Spinal cord (tissue), 10 donors: ENCODE data around the gene TBL1XR1. TPM values are rescaled to one million over a fixed set of nuclear protein-coding genes. Genes with fewer than 3 reads are reported as not detected.

Source experiments
- DNase-seq, 6 donors: peaks; one replicate each; pipeline versions ENCODE4 v3.0.0 to v3.0.0-alpha.2; 2013 to 2015; ENCODE audit warnings: low spot score in 6 of 6, low read depth in 4 of 6
- H3K27ac ChIP-seq: one replicate; pipeline ENCODE4 v1.5.1; 2013; ENCODE audit warnings: low read depth, low read length, control low read depth
- H3K27me3 ChIP-seq: one replicate; pipeline ENCODE4 v1.6.1; 2013; ENCODE audit warnings: low read length; ENCODE audit not compliant: control insufficient read depth, insufficient read depth
- H3K36me3 ChIP-seq: one replicate; pipeline ENCODE4 v1.6.1; 2013; ENCODE audit warnings: low read length; ENCODE audit not compliant: control insufficient read depth, insufficient read depth
- H3K4me1 ChIP-seq: one replicate; pipeline ENCODE4 v1.6.1; 2013; ENCODE audit warnings: low read length; ENCODE audit not compliant: control insufficient read depth, insufficient read depth
- H3K4me3 ChIP-seq: one replicate; pipeline ENCODE4 v1.5.1; 2013; ENCODE audit warnings: low read depth, low read length, control low read depth
- H3K9me3 ChIP-seq: one replicate; pipeline ENCODE4 v1.6.1; 2013; ENCODE audit warnings: low read length; ENCODE audit not compliant: control insufficient read depth, insufficient read depth
- WGBS: methylation state at CpG from one replicate; pipeline ENCODE4 v1.1.5; 2013; ENCODE audit warnings: missing lambda C conversion rate; ENCODE audit not compliant: insufficient coverage; 5-methylcytosine and 5-hydroxymethylcytosine counted together
- polyA plus RNA-seq, 2 donors: library from polyadenylated mRNA; unstranded; fragments of 120-200 nt; gene quantifications; one replicate each; pipeline ENCODE4 v1.2.1, GENCODE V29; 2013; ENCODE audit not compliant: insufficient read length in 2 of 2
- total RNA-seq, 2 donors: library from RNA; depleted of rRNA in 1 of 2; stranded (reverse); fragments of 120-200 nt in 1 of 2; fragments of >200 nt in 1 of 2; gene quantifications; one replicate each; pipeline versions ENCODE4 v1.2.3 to v1.2.4, GENCODE V29; 2013 to 2014
- donor health status: healthy.

Gene TBL1XR1
- total and polyA plus RNA-seq, 4 donors: 81.6 to 193 (median 110) TPM

GRCh38 chr3:177124882-177125281 lies 72.4 kb downstream of the TBL1XR1 start:
- Histone ChIP-seq H3K9me3 (no peaks in the 10 kb centered on the region), H3K4me3 (no peak overlapping the region), H3K4me1 (no peaks in the 10 kb centered on the region), H3K36me3 (no peaks in the 10 kb centered on the region), H3K27ac (no peak overlapping the region), H3K27me3 (no peaks in the 10 kb centered on the region)
- DNase-seq: no peak
- no CpG with 5 or more reads among the region's 1 CpG for WGBS

- H3K4me3 ChIP-seq: no peak overlapping the region
- H3K27ac ChIP-seq: no peak overlapping the region
- DNase-seq: no peak
- no peaks in the 10 kb centered on the region for H3K27me3 ChIP-seq
- no peaks in the 10 kb centered on the region for H3K4me1 ChIP-seq
- no peaks in the 10 kb centered on the region for H3K36me3 ChIP-seq
- WGBS: no CpG with 5 or more reads among the region's 2 CpGs
- H3K9me3 ChIP-seq: no peaks in the 10 kb centered on the region
Observed at GRCh38 chr3:177123822-177124221, 73.5 kb downstream of the TBL1XR1 start.

- H3K27ac ChIP-seq: no peak overlapping the region
- H3K4me1 ChIP-seq: no peaks in the 10 kb centered on the region
- WGBS: 70% methylated on average over 1 of the region's 4 CpGs
- H3K9me3 ChIP-seq: no peaks in the 10 kb centered on the region
- no peaks in the 10 kb centered on the region for H3K27me3 ChIP-seq
- H3K4me3 ChIP-seq: no peak overlapping the region
- no peaks in the 10 kb centered on the region for H3K36me3 ChIP-seq
- DNase-seq: no peak
Observed at GRCh38 chr3:177122183-177122856, 75.0 kb downstream of the TBL1XR1 start.

- H3K4me1 ChIP-seq: no peaks in the 10 kb centered on the region
- 100% methylated on average over 2 of the region's 3 CpGs for WGBS
- H3K36me3 ChIP-seq: no peaks in the 10 kb centered on the region
- no peak overlapping the region for H3K27ac ChIP-seq
- H3K4me3 ChIP-seq: no peak overlapping the region
- no peak for DNase-seq
- no peaks in the 10 kb centered on the region for H3K27me3 ChIP-seq
- H3K9me3 ChIP-seq: no peaks in the 10 kb centered on the region
Observed at GRCh38 chr3:177119829-177120228, 77.5 kb downstream of the TBL1XR1 start.

GRCh38 chr3:177114253-177114652 lies 83.0 kb downstream of the TBL1XR1 start:
- no peaks in the 10 kb centered on the region for H3K27me3 ChIP-seq
- no peaks in the 10 kb centered on the region for H3K4me1 ChIP-seq
- DNase-seq: no peak
- H3K9me3 ChIP-seq: no peaks in the 10 kb centered on the region
- H3K4me3 ChIP-seq: no peak overlapping the region
- H3K36me3 ChIP-seq: no peaks in the 10 kb centered on the region
- no peak overlapping the region for H3K27ac ChIP-seq
- WGBS: 100% methylated on average over 1 of the region's 3 CpGs

- Histone ChIP-seq H3K9me3 (no peaks in the 10 kb centered on the region), H3K4me3 (no peak overlapping the region), H3K27ac (no peak overlapping the region), H3K4me1 (no peaks in the 10 kb centered on the region), H3K27me3 (no peaks in the 10 kb centered on the region), H3K36me3 (no peaks in the 10 kb centered on the region)
- DNase-seq: no peak
- 100% methylated on average over 2 of the region's 4 CpGs for WGBS
Observed at GRCh38 chr3:177111541-177111949, 85.7 kb downstream of the TBL1XR1 start.

- H3K9me3 ChIP-seq: no peaks in the 10 kb centered on the region
- no CpG with 5 or more reads among the region's 3 CpGs for WGBS
- no peak overlapping the region for H3K4me3 ChIP-seq
- H3K4me1 ChIP-seq: no peaks in the 10 kb centered on the region
- H3K27ac ChIP-seq: no peak overlapping the region
- DNase-seq: no peak
- no peaks in the 10 kb centered on the region for H3K27me3 ChIP-seq
- H3K36me3 ChIP-seq: no peaks in the 10 kb centered on the region
Observed at GRCh38 chr3:177110895-177111294, 86.4 kb downstream of the TBL1XR1 start.

- no peaks in the 10 kb centered on the region for H3K9me3 ChIP-seq
- DNase-seq: no peak
- no CpG with 5 or more reads among the region's 2 CpGs for WGBS
- no peaks in the 10 kb centered on the region for H3K27me3 ChIP-seq
- H3K36me3 ChIP-seq: no peaks in the 10 kb centered on the region
- H3K4me1 ChIP-seq: no peaks in the 10 kb centered on the region
- H3K4me3 ChIP-seq: no peak overlapping the region
- no peak overlapping the region for H3K27ac ChIP-seq
Observed at GRCh38 chr3:177110386-177110785, 86.9 kb downstream of the TBL1XR1 start.

GRCh38 chr3:177109688-177110330 lies 87.5 kb downstream of the TBL1XR1 start:
- H3K27ac ChIP-seq: no peak overlapping the region
- DNase-seq: no peak
- H3K27me3 ChIP-seq: no peaks in the 10 kb centered on the region
- H3K4me1 ChIP-seq: no peaks in the 10 kb centered on the region
- no peaks in the 10 kb centered on the region for H3K9me3 ChIP-seq
- no peaks in the 10 kb centered on the region for H3K36me3 ChIP-seq
- H3K4me3 ChIP-seq: no peak overlapping the region
- no CpG with 5 or more reads among the region's 5 CpGs for WGBS

- Histone ChIP-seq H3K36me3 (no peaks in the 10 kb centered on the region), H3K4me3 (no peak overlapping the region), H3K27me3 (no peaks in the 10 kb centered on the region), H3K9me3 (no peaks in the 10 kb centered on the region), H3K27ac (no peak overlapping the region), H3K4me1 (no peaks in the 10 kb centered on the region)
- WGBS: 38% methylated on average over 1 of the region's 2 CpGs
- no peak for DNase-seq
Observed at GRCh38 chr3:177108648-177109047, 88.6 kb downstream of the TBL1XR1 start.
